Colonic mucosa (tissue), 4 donors: ENCODE data around the gene SIX1. TPM values are rescaled to one million over a fixed set of nuclear protein-coding genes. Genes with fewer than 3 reads are reported as not detected.

Source experiments
- DNase-seq: peaks from one replicate; pipeline ENCODE4 v3.0.0-alpha.2; 2020
- H3K27ac ChIP-seq: fragments of 200-600 bp; one replicate; pipeline ENCODE4 v1.8.0; 2021
- H3K27me3 ChIP-seq: fragments of 200-600 bp; one replicate; pipeline ENCODE4 v1.8.0; 2021
- H3K36me3 ChIP-seq: fragments of 200-600 bp; one replicate; pipeline ENCODE4 v1.8.0; 2021
- H3K4me1 ChIP-seq: fragments of 200-600 bp; one replicate; pipeline ENCODE4 v1.8.0; 2021; ENCODE audit warnings: mild to moderate bottlenecking
- H3K4me3 ChIP-seq: fragments of 200-600 bp; one replicate; pipeline ENCODE4 v1.8.0; 2021
- H3K9ac ChIP-seq, 2 donors: one replicate each; pipeline ENCODE4 v1.7.0; 2013; ENCODE audit warnings: control low read depth in 2 of 2, low read depth in 2 of 2, low read length in 2 of 2
- H3K9me3 ChIP-seq: fragments of 200-600 bp; one replicate; pipeline ENCODE4 v1.8.0; 2021
- intact Hi-C: fragments of 100-400 bp; cut with DNase I; formaldehyde crosslinking; loops from one replicate; pipeline ENCODE4 v1.14.1; 2022
- total RNA-seq, 2 donors: library from RNA; stranded (reverse); fragmentation: NEBNext Ultra II Directional in 1 of 2; extraction: Animal tissue kit (Norgen Biotek cat#: 25700) in 1 of 2; gene quantifications; one replicate each; pipeline ENCODE4 v1.2.1, GENCODE V29; 2021
- TF ChIP-seq, protein P1 (sequence below): fragments of 200-600 bp; IDR thresholded peaks from one replicate; pipeline ENCODE4 v1.8.0; 2022; ENCODE audit warnings: antibody characterized with exemption, mild to moderate bottlenecking
- donor health status: healthy.
- donor health status: DM: no; HTN: no; CAD: no.
- donor health status: DM: no; HTN: no; CAD: no.

Gene SIX1
- total RNA-seq, 2 donors from 2014 or later: not detected

DNA sequence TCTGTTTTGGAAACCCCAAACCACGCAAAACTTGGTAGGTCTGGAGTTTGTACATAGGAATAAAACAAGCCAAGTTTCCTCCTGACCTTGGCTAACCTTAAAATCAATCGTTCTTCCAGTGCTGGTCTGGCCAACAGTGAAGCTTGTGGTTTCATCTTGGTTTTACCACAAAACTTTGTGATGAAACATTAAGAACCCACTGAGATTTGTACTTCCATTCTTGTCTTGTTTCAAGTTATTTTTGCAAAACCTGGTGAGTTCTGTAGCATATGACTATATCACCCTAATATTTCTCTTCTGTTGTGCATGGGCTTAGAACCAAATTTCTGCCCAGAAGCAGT is 26.4 kb downstream of the SIX1 start:
- intact Hi-C loops: loop anchor here (5.0 kb wide), 1 partner anchor 629 kb away; no protein-coding TSS in a partner anchor
- Histone ChIP-seq H3K27ac (no peak overlapping the region), H3K27me3 (no peaks in the 10 kb centered on the region), H3K36me3 (no peaks in the 10 kb centered on the region), H3K9me3 (no peaks in the 10 kb centered on the region), H3K9ac (no peak overlapping the region), H3K4me3 (no peak overlapping the region), H3K4me1 (no peaks in the 10 kb centered on the region)
- TF ChIP-seq, protein P1, sequence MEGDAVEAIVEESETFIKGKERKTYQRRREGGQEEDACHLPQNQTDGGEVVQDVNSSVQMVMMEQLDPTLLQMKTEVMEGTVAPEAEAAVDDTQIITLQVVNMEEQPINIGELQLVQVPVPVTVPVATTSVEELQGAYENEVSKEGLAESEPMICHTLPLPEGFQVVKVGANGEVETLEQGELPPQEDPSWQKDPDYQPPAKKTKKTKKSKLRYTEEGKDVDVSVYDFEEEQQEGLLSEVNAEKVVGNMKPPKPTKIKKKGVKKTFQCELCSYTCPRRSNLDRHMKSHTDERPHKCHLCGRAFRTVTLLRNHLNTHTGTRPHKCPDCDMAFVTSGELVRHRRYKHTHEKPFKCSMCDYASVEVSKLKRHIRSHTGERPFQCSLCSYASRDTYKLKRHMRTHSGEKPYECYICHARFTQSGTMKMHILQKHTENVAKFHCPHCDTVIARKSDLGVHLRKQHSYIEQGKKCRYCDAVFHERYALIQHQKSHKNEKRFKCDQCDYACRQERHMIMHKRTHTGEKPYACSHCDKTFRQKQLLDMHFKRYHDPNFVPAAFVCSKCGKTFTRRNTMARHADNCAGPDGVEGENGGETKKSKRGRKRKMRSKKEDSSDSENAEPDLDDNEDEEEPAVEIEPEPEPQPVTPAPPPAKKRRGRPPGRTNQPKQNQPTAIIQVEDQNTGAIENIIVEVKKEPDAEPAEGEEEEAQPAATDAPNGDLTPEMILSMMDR: no peak
- DNase-seq: no peak

DNA sequence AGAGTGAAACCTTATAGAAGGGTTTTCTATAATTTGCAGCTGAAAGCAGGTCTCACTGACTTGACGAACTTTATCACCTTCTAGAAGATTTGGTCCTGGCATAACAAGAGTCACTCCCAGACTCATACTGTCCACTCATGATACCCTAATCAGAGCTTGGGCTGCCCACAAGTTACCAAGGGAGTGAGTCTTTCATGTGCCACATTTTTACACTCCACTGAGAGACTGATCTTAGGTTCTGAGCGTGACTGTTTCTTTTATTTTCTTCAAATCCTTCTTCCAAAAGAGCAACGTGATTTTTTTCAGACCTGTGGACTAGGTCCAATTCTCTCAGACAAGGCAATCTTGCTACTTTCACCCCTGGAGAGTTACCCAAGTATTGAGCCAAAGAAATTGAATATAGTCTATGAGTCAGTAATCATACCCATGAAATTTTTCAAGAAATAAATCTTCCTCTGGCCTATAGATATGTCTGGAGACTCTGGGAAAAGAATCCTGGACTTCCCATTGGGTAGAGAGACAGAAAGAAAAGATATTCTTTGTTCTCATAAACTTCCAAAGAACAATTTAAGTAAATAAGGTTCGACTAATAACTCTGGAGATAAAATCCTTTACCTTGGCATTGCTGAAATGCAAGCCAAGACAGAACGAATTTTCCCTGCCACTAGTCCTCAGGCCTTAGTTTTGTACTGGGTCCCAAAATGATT is 26.9 kb downstream of the SIX1 start:
- Histone ChIP-seq H3K27me3 (no peaks in the 10 kb centered on the region), H3K9me3 (no peaks in the 10 kb centered on the region), H3K36me3 (no peaks in the 10 kb centered on the region), H3K9ac (no peak overlapping the region), H3K4me1 (no peaks in the 10 kb centered on the region), H3K27ac (no peak overlapping the region), H3K4me3 (no peak overlapping the region)
- intact Hi-C loops: loop anchor here (5.0 kb wide), 1 partner anchor 630 kb away; no protein-coding TSS in a partner anchor
- DNase-seq: no peak
- TF ChIP-seq, protein P1: no peak

DNA sequence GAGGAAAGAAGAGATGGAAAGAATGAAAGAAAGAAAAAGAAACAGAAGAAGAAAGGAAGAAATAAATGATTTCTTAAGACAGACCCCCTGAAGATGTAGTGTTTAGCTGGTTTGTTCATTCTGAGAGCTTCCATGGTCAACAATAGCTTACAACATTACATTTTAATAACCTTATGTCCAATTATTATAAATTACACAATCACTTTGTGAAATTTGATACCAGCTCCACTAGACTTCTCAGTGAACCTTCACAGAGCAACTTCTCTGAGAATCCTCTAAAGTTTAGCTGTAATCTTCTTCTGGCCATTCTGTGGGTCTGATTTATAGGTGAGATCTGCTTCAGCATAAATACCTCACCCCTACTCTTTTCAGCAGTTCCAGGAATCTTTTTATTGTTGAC is 27.9 kb downstream of the SIX1 start:
- no peaks in the 10 kb centered on the region for H3K9me3 ChIP-seq
- H3K36me3 ChIP-seq: no peaks in the 10 kb centered on the region
- H3K27ac ChIP-seq: no peak overlapping the region
- H3K9ac ChIP-seq: no peak overlapping the region
- H3K4me1 ChIP-seq: no peaks in the 10 kb centered on the region
- intact Hi-C loops: loop anchor here (5.0 kb wide), 1 partner anchor 631 kb away; no protein-coding TSS in a partner anchor
- H3K27me3 ChIP-seq: no peaks in the 10 kb centered on the region
- TF ChIP-seq, protein P1: no peak
- DNase-seq: no peak
- no peak overlapping the region for H3K4me3 ChIP-seq

DNA sequence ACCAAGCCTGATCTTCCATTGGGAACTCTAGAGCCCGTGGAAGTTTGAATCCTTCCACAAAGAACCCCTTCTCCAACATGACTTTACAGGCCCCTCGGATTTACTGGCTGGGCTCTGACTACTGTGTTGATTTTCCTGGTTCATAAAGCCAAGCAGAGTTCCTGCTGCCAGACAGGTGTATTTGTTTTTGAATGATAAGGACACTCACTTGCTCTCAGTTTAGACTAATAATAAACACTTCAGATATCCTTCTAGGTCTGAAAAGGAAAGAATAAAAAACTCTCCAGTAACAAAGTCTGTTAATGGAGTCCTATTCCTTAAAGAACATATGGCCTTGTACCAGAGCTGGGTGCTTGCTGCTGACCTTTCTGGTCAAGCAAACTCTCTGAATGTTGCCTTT is 31.0 kb downstream of the SIX1 start:
- intact Hi-C loops: no loop called here
- H3K27ac ChIP-seq: no peak overlapping the region
- no peaks in the 10 kb centered on the region for H3K9me3 ChIP-seq
- DNase-seq: no peak
- H3K27me3 ChIP-seq: no peaks in the 10 kb centered on the region
- H3K4me1 ChIP-seq: no peaks in the 10 kb centered on the region
- TF ChIP-seq, protein P1: no peak
- H3K36me3 ChIP-seq: no peaks in the 10 kb centered on the region
- no peak overlapping the region for H3K4me3 ChIP-seq
- no peak overlapping the region for H3K9ac ChIP-seq

DNA sequence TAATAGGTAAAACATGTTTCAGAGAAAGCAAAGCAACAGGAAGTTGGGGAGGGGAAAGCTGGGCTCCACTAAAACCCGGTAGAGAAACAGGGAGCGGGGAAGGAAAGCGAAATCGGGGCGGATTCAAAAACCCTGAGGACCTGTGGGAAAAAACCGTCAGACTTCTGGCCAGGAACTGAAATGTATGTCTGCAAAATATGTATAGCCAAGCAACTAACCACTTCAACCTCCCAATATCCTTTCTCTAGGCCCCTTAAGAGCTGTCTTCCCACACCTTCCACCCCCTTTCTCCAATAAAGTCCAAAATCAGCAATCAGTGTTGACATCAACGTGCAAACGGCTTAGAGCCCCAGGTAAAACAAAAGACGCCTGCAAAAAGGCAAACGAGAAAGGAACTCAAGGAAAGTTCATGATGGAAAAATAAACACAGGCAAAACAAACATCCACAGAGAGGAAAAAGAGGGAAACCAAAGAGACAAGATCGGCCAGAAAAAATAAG is 32.8 kb downstream of the SIX1 start:
- no peaks in the 10 kb centered on the region for H3K4me1 ChIP-seq
- no peak overlapping the region for H3K9ac ChIP-seq
- intact Hi-C loops: no loop called here
- TF ChIP-seq, protein P1: no peak
- H3K4me3 ChIP-seq: no peak overlapping the region
- no peak overlapping the region for H3K27ac ChIP-seq
- DNase-seq: no peak
- no peaks in the 10 kb centered on the region for H3K9me3 ChIP-seq
- H3K27me3 ChIP-seq: no peaks in the 10 kb centered on the region
- H3K36me3 ChIP-seq: no peaks in the 10 kb centered on the region
